HG02763 (cell line): Measurements from ENCODE around the gene MATCAP1.

Experiments
- ATAC-seq: cut with Tn5 transposase; IDR thresholded peaks from one replicate; pipeline ENCODE4 v1.9.1; 2021; ENCODE audit warnings: mild to moderate bottlenecking, moderate library complexity; ENCODE audit not compliant: unreplicated experiment

MATCAP1 gene

GRCh38 chr16:67174706-67175231 is 9.0 kb downstream of the MATCAP1 start:
- no peak for ATAC-seq

- peak; percentile 35 for ATAC-seq
Measured at GRCh38 chr16:67173808-67174705, 9.7 kb downstream of the MATCAP1 start.

- no peak for ATAC-seq
Measured at GRCh38 chr16:67173323-67173722, 10.4 kb downstream of the MATCAP1 start.

GRCh38 chr16:67170949-67171649 is 12.7 kb downstream of the MATCAP1 start:
- ATAC-seq, result no peak

GRCh38 chr16:67170168-67170948 is 13.4 kb downstream of the MATCAP1 start, which contains the start of gene NOL3:
NOL3 (plus strand) TSS chr16:67170538.
- peak; percentile 50 for ATAC-seq

GRCh38 chr16:67169642-67170167 is 14.1 kb downstream of the MATCAP1 start:
- no peak for ATAC-seq

- no peak for ATAC-seq
Measured at GRCh38 chr16:67169011-67169451, 14.7 kb downstream of the MATCAP1 start.

GRCh38 chr16:67167588-67167987 is 16.2 kb downstream of the MATCAP1 start:
- ATAC-seq, result no peak

GRCh38 chr16:67166598-67167168 is 17.1 kb downstream of the MATCAP1 start:
- ATAC-seq, result no peak

- ATAC-seq, result no peak
Measured at GRCh38 chr16:67166110-67166547, 17.6 kb downstream of the MATCAP1 start.

- ATAC-seq, result no peak
Measured at GRCh38 chr16:67165121-67166078, 18.4 kb downstream of the MATCAP1 start.

- no peak for ATAC-seq
Measured at GRCh38 chr16:67164599-67165061, 19.1 kb downstream of the MATCAP1 start, which contains the start of gene HSF4. HSF4 (plus strand) TSS chr16:67164745; CDS start chr16:67164812, 67 bp downstream.

GRCh38 chr16:67163999-67164558 is 19.7 kb downstream of the MATCAP1 start:
- no peak for ATAC-seq

- no peak for ATAC-seq
Measured at GRCh38 chr16:67163164-67163998, 20.4 kb downstream of the MATCAP1 start.

GRCh38 chr16:67162506-67163163 is 21.1 kb downstream of the MATCAP1 start:
- no peak for ATAC-seq

GRCh38 chr16:67161595-67162058 is 22.1 kb downstream of the MATCAP1 start:
- ATAC-seq, result no peak
